MM.1S (cell line): ENCODE results near the gene NAGA.

Experiments used
- EZH2 ChIP-seq: fragments of 300-600 bp; sonication (generic); optimal IDR thresholded peaks from 2 replicates; pipeline ENCODE3; 2017; ENCODE audit warnings: low read depth, mild to moderate bottlenecking, antibody characterized with exemption, low read length, mixed read lengths
- EZH2phosphoT487 ChIP-seq: fragments of 300-600 bp; sonication (generic); IDR thresholded peaks from 2 replicates; pipeline ENCODE4 v1.6.1; 2018; ENCODE audit warnings: antibody characterized with exemption, low read length
- TF ChIP-seq, protein P1 (sequence below): fragments of 300-600 bp; sonication (generic); IDR thresholded peaks from 2 replicates; pipeline ENCODE4 v1.5.1; 2016; ENCODE audit warnings: antibody characterized with exemption, low read length, mixed read lengths

DNA sequence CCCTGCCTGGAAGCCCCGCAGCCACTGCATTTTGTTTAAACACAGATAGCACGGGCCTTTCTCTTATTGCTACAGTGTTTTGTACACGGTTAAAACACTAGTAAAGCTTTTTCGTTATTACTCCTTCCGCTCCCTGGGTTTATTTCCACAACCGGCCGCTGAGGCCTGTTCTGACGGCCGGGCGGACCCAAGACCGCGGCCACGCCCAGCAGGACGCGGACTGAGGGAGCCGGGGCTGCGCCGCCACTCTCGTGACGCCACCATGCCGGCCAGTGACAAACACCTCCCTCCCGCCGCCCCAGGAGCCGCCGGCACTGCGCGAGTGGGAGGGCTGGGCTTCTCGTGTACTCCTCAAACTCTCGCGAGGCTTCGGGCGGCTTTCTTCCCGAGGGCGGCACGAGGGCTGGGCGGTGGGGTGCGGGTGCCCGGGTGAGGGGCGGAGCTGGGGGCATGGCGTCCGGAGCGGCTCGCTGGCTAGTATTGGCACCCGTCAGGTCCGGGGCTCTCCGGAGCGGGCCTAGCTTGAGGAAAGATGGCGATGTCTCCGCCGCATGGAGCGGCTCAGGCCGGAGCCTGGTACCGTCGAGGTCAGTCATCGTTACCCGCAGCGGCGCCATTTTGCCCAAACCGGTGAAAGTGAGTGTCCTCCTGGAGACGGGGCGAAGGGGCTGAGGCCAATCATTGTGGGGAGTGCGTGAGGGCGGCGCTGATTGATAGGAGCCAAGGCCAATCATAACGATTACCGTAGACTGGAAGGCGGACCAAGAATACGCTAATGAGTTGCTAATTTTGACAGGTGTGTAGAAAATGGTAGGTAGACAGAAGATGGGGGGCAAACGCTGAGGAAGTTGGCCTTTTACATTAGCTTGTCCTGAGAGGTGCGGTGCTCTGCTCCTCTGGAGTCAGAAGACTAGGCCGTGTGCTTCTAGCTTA lies 9.0 kb upstream of the NAGA start, which contains the start of gene SMDT1:
- TF ChIP-seq, protein P1, sequence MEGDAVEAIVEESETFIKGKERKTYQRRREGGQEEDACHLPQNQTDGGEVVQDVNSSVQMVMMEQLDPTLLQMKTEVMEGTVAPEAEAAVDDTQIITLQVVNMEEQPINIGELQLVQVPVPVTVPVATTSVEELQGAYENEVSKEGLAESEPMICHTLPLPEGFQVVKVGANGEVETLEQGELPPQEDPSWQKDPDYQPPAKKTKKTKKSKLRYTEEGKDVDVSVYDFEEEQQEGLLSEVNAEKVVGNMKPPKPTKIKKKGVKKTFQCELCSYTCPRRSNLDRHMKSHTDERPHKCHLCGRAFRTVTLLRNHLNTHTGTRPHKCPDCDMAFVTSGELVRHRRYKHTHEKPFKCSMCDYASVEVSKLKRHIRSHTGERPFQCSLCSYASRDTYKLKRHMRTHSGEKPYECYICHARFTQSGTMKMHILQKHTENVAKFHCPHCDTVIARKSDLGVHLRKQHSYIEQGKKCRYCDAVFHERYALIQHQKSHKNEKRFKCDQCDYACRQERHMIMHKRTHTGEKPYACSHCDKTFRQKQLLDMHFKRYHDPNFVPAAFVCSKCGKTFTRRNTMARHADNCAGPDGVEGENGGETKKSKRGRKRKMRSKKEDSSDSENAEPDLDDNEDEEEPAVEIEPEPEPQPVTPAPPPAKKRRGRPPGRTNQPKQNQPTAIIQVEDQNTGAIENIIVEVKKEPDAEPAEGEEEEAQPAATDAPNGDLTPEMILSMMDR: no peak
- TF ChIP-seq EZH2 (no peak), EZH2phosphoT487 (no peak)
